Activated CD4-positive, alpha-beta T cell treated with anti-CD3 and anti-CD28 coated beads, Interleukin-2, Interleukin-6, amounts not matched to agents 100 ng/mL and 50 ng/mL, durations not matched to agents 16 hours and 8 hours (primary cell): Measurements from ENCODE around the gene HP.
"Not testable (repeated sequence)": the region's sequence is repeated elsewhere in the genome, so short reads cannot be mapped to it uniquely, and the experiment has no call there.

Source experiments
- DNase-seq: peaks from one replicate; pipeline ENCODE4 v3.0.0-alpha.2; 2020

The HP gene

DNA sequence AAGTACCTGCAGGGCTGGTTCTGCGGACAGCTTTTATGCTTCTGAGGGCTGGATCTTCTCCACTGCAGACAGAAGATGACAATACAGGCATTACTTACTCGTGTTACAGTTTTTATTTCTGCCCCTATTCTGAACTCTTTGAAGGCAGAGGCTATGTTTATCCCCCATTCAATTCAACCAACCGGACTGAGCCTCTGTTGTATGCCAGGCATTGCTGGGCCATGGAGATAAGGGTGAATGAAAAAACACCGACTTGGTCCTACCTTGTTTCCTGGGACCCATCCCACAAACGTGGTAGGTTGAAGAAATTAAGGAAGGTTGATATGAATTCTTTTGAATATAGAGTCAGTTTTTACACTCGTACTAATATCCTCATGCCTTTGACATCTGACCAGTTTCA lies 10.0 kb upstream of the HP start:
- no peak for DNase-seq

DNA sequence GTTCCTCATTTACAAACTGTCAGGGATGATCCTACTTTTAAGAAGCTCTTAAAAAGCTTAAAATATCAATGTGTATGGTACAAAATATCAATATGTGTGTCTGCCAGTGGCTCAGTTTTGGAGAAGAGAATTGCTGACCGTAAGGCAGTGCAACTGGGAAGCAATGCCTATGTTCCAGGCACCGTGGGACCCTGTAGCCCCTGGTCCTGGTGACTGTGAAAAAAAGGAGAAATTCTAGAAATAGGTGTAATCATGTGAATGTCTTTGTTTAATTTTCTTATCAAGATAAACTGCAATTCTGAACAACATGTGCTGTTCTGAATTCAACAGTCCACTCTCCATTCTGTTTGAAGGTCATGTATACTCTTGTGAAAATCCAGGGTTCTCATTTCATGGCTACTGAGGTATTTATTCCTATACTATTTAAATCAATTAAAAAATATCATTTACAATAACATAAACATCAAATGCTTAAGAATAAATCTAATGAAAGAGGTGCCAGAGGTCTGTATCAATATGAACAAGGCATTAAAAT lies 9.4 kb upstream of the HP start:
- DNase-seq = no peak

DNA sequence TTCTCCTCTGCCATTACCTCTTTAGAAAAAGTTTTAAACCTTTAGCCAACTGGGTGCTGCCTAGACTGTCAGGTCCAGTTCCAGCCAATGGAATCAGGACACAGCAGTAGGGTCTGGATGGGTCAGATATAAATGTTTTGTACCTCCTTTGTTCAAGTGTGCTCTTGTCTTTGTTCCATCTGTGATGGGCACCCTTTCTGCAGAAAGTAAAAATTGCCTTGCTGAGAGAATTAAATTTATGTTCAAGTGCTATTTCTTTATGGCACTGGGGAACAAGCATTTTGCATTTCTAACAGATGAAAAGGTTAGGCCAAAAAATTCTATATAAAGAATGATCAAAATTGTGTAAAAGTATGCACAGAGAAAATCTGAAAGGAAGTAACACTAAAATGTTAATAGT lies 5.2 kb upstream of the HP start:
- no peak for DNase-seq

DNA sequence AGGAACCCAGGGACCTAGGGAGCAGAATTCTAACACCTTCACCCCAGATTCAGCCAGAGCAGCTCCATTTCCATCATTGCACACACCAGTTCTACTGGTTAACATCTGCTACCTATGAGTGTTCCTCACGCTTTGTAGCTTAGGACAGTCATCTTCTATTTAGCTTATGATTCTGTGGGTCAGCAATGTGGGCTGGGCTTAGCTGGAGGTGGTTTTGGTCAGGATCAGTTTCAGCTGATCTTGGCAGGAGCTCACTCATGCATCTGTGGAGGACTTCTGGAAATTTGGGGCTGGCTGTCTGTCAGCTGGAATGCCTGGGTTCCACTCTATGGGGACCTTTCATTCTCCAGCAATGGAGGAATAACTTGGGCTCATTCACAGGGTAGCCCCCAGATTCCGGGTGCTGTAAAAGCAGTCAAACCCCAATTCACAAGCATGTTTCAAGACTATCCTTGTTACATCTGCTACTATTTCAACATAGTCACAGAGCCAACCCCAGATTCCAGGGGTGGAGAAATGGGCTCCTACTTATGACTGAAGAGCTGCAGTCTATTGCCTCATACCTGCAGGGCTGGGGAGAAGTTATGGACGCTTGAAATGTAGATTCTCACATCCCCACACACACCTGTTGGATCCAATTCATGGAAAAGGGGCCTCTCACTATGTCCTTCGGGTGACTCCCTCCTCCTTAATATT lies 3.4 kb upstream of the HP start:
- DNase-seq = no peak

DNA sequence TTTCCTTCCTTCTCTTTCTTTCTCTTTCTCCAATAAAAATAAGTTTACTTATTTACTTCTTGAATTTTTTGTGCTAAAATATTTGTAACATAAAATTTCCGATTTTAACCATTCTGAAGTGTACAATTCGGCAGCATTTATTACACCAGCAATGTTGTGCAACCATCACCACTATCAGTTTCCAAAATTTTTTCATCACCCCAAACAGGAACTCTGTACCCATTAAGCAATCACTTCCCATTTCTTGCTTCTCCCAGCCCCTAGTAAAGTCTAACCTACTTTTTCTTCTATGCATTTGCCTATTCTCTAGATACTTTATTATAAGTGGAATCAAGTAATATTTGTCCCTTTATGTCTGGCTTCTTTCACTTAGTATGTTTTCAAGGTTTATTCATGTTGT lies 2.5 kb upstream of the HP start:
- no peak for DNase-seq

DNA sequence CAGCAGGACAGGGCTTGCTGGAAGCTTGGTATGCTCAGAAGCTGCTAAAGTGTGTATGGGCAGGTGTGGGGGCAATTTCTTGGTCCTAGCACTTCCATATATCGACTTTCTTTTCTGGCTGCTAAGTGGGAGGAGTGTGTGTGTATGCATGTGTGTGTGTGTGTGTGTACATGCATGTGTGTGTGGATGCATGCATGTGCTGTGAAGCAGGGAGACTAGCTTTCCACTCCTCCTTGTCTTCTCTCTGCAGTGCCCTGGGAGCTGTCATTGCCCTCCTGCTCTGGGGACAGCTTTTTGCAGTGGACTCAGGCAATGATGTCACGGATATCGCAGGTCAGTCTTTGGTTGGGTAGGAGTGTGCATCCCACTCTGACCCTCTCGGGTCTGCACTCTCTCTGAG lies 1.6 kb downstream of the HP start:
- DNase-seq = no peak

DNA sequence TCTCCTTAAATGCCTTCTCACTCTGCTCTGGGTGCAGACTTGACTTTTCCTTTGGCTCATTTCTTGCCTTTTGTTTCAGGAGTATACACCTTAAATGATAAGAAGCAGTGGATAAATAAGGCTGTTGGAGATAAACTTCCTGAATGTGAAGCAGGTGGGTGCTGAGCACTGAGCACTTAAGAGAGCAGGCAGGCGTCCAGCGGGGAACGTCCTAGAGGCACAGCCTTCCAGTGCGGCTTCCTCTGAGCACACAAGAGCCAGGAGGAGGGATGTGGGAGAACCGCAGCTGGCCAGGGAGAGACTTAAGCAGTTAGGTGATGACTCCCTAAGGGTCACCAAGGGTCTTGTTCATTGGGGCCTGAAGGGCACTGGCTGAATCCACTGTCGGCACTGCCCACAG lies 3.0 kb downstream of the HP start:
- DNase-seq = not testable (repeated sequence)

DNA sequence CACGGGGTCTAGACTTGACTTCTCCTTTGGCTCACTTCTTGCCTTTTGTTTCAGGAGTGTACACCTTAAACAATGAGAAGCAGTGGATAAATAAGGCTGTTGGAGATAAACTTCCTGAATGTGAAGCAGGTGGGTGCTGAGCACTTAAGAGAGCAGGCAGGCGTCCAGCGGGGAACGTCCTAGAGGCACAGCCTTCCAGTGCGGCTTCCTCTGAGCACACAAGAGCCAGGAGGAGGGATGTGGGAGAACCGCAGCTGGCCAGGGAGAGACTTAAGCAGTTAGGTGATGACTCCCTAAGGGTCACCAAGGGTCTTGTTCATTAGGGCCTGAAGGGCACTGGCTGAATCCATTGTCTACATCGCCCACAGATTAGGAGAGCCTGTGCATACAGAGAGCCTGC lies 4.8 kb downstream of the HP start:
- not testable (repeated sequence) for DNase-seq

DNA sequence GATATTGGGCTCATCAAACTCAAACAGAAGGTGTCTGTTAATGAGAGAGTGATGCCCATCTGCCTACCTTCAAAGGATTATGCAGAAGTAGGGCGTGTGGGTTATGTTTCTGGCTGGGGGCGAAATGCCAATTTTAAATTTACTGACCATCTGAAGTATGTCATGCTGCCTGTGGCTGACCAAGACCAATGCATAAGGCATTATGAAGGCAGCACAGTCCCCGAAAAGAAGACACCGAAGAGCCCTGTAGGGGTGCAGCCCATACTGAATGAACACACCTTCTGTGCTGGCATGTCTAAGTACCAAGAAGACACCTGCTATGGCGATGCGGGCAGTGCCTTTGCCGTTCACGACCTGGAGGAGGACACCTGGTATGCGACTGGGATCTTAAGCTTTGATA lies 6.1 kb downstream of the HP start:
- DNase-seq = no peak

DNA sequence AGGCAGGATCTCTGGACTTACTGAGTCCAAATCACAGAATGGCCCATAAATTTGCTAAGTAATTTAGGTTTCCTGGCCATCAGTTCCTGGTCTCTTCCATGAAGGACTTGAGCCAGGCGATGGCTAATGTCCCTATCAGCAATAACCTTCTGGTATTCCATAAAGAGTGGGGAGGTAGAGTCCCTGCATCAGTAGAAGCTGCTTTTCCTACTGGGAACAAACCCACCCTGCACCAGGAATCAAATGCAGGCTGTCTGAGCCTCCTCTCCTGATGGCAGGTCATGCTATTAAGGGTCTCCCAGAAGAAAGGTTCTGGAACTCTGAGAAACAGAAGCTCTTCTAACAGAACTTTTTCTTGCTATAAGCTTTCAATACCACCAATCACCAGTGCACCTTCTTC lies 7.3 kb downstream of the HP start:
- DNase-seq = no peak

DNA sequence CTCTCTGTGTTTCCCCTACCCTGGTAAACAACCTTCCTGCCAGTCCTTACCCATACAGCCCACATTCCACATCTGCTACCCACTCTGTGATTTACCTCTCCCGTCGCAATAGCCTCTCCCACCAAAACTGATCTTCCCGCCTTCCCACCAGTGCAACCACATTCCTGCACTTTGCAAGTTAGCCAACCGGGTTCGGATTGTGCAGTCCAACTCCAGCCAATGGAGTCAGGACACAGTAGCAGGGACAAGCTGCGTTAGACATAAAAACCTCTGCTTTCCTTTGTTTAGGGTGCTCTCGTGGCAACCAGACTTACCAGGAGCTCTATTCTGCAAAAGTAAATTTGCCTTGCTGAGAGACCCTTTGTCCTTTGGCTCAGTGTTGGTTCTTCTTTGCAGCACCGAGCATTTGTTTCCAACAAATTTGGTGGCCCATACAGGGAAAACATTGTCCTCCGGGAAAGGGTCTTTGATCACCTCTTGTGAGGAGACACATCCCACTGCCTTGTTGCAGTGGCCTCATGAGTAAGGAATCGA lies 10.1 kb downstream of the HP start:
- DNase-seq = no peak

DNA sequence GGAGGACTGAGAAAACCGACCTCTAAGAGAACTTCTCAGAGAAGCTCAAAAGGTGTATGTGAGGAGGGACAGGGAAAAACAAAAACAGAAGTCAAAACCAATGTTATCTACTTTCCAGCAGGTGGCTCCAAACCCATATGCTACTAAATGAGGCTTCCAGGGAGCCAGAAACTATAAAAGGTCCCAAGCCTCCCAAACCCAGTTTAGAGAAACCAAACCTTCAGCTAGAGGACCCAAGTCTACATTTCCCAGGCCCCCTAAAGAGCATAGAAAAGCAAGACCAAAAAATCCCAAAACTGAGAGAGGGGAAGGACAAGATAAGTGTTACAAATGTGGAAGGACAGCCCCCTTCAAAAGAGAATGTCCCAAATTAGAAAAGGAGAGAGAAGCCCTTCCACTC lies 12.4 kb downstream of the HP start:
- DNase-seq = peak; percentile 36

DNA sequence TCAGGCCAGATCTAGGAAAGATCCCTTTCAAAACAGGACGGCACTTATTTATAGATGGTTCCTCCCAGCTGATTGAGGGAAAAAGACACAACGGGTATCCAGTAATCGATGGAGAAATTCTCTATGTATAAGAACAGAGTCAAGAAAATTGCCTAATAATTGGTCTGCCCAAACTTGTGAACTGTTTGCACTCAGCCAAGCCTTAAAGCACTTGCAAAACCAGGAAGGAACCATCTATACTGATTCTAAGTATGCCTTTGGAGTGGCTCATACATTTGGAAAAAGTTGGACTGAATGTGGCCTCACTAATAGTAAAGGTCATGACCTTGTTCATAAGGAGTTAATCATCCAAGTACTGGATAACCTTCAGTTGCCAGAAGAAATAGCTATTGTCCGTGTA lies 14.6 kb downstream of the HP start:
- no peak for DNase-seq

DNA sequence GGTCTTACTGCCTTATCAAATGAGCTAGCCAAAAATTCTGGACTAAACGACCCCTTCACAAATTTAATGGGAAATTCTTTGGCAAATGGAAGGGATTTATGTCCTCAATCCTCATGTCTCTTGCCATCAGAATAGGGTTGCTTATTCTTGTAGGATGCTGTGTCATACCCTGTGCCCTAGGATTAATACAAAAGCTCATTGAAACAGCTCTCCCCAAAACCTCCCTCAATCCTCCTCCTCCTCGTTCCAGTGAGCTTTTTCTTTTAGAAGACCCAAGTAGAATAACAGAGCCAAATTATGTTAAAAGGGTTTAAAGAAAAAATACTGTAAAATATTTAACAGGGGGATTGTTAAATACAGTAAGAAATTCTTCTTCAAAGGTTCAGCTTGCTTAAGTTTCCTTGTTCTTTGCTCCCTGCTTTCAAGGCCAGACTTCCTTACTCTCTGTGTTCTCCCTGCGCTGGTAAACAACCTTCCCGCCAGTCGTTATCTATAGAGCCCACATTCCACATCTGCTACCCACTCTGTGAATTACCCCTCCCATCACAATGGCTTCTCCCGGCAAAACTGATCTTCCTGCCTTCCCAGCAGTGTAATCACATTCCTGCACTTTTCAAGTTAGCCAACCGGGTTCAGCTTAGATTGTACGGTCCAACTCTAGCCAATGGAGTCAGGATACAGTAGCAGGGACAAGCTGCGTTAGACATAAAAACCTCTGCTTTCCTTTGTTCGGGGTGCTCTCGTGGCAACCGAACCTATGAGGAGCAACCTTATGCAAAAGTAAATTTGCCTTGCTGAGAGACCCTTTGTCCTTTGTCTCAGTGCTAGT lies 18.4 kb downstream of the HP start:
- DNase-seq = no peak

DNA sequence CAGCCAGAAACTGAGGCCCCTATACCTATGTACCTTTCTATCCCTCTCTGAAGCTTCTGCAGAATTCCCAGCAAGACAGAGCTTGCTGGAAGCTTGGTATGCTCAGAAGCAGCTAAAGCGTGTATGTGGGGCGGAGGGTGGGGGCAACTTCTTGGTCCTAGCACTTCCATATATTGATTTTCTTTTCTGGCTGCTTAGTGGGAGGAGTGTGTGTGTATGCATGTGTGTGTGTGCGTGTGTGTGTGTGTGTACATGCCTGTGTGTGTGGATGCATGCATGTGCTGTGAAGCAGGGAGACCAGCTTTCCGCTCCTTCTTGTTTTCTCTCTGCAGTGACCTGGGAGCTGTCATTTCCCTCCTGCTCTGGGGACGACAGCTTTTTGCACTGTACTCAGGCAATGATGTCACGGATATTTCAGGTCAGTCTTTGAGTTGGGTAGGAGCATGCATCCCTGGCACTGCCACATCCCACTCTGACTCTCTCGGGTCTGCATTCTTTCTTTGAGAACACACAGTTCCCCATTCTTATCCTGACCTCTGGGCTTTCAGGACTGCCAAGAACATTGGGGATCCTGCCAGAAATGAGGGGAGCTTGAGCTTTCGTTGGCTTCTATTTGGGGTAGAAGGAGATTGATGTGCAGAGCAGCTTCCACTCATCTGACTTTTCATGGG lies 19.4 kb downstream of the HP start:
- no peak for DNase-seq

DNA sequence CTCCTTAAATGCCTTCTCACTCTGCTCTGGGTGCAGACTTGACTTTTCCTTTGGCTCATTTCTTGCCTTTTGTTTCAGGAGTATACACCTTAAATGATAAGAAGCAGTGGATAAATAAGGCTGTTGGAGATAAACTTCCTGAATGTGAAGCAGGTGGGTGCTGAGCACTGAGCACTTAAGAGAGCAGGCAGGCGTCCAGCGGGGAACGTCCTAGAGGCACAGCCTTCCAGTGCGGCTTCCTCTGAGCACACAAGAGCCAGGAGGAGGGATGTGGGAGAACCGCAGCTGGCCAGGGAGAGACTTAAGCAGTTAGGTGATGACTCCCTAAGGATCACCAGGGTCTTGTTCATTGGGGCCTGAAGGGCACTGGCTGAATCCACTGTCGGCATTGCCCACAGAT lies 20.8 kb downstream of the HP start:
- DNase-seq = not testable (repeated sequence)

DNA sequence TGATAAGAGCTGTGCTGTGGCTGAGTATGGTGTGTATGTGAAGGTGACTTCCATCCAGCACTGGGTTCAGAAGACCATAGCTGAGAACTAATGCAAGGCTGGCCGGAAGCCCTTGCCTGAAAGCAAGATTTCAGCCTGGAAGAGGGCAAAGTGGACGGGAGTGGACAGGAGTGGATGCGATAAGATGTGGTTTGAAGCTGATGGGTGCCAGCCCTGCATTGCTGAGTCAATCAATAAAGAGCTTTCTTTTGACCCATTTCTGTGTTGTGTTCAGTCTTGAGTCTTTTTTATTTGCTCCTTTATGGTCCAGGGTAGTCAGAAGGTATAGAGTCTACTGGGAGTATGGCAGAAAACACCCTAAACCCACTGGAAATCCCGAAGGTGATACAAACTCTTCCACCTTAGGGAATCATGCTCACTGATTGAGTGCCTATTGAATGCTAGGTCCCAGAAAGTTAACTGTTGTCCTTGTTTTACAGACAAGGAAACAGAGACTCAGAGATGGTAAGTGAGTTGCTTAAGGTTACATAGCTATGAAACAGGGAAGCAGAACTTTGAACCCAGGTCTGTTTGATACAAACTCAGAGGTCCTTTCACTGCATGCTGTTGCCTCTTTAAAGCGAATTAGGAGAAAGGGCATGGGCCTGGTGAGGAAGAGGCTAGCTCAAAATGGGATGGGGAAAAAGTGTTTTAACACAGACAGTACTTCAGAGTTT lies 22.8 kb downstream of the HP start:
- DNase-seq = not testable (repeated sequence)

DNA sequence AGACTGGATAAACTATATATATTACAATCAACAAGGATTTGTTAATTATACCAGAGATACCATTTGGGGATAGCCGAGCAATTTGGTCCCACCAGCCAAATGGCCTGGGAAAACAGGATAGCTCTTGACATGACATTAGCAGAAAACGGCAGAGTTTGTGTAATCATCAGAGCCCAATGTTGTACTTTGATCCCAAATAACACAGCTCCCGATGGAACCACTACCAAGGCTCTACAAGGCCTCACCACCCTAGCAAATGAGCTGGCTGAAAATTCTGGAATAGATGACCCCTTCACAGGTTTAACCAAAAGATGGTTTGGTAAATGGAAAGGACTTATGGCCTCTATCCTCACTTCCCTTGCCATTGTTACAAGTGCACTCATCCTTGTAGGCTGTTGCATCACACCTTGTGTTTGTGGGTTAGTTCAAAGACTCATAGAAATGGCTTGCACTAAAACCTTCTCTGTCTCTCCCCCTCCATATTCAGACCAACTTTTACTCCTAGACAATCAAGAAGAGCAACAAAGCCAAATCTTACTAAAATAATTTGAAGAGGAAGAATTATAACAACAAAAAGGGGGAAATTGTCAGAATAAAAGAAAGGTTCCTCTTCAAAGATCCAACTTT lies 29.6 kb downstream of the HP start:
- DNase-seq = no peak

DNA sequence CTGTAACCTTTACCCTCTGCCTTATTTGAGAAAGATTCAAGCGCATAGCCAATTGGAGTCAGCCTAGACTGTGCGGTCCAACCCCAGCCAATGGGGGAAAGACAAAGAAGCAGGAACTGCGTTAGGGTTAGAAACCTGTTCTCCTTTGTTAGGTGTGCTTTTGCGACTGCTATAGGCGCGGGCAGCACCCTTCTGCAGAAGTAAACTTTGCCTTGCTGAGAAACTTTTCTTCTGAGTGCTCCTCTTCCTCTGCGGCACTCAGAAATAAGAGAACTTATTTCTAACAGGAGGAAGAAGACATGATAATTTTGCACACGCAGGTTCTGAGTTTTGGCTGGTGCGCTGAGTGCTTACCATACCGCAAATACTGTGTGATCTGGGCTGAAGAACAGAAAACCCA lies 30.1 kb downstream of the HP start:
- no peak for DNase-seq

DNA sequence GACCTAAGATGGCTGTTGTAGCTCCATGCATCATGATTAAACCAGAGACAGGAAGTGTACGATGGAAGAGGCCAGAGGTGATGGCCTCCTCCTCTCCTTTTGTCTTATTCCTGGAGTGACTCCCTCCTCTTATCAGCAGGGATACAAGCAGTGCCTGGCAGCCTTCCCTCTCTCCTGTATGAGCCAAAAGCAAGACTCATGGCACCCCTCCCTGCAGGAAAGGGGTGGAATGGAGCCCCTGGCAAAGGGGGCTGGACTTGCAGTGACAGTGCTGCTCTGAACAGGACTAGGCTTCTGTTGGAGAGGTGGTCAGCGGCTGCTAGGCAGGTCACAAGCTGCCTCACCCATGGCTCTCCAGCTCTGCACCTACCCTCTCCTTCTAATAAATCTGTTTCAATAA lies 30.7 kb downstream of the HP start:
- DNase-seq = no peak

DNA sequence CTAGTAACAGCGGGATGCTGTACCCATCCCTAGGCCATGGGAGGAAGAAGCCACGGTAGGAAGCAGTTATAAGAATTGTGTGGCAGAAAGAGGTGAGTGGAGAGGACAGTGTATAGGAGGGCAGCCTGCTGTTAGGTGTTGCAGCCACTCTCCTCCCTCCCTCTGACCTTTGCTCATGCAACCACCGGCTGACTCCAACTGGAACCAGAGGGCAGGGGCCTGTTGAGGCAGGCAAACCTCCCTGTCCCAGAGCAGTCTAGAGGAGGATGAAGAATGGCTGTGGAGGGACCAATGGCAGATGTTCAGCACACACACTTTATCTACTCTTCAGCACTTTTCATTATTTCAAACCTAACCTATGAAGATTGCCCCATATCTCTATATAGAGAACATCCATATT lies 36.9 kb downstream of the HP start:
- DNase-seq = peak; percentile 3

DNA sequence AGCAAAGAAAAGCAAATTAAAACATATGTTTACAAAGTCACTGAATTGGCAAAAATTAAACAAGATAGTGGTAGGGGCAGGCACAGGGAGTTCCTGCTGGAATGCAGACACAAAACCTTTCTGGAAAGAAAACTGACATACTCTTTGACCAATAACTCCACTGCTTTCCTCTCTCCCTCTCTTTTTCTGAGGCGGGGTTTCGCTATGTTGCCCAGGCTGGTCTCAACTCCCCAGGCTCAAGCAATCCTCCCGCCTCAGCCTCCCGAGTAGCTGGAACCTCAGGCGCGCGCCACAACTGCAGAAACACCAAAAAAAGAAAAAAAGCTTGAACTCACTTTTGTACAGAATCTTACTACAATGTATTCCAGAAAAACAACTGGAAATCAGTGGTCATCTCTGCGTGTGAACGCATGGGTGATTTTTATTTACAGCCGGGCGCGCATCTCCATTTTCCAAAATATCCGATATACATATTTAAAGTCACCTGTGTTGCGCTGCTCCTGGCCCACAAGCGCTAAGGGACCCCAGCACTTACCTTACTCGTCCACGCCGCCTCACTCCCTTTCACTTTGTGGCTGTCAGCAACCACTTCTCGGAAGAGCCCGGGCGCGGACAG lies 38.6 kb downstream of the HP start:
- DNase-seq = peak; percentile 27
